Activated gamma-delta T cell treated with anti-CD3 and anti-CD28 coated beads, Interleukin-2, amount 50 U/mL, for 16 hours (primary cell): ENCODE data around the gene TMEM255B.

Experiments
- DNase-seq: peaks from one replicate; pipeline ENCODE4 v3.0.0-alpha.2; 2020; ENCODE audit warnings: low read depth

Gene TMEM255B

GRCh38 chr13:113804017-113804702 lies 45.1 kb downstream of the TMEM255B start:
- DNase-seq: no peak

GRCh38 chr13:113804703-113805430 lies 45.8 kb downstream of the TMEM255B start:
- no peak for DNase-seq

DNA sequence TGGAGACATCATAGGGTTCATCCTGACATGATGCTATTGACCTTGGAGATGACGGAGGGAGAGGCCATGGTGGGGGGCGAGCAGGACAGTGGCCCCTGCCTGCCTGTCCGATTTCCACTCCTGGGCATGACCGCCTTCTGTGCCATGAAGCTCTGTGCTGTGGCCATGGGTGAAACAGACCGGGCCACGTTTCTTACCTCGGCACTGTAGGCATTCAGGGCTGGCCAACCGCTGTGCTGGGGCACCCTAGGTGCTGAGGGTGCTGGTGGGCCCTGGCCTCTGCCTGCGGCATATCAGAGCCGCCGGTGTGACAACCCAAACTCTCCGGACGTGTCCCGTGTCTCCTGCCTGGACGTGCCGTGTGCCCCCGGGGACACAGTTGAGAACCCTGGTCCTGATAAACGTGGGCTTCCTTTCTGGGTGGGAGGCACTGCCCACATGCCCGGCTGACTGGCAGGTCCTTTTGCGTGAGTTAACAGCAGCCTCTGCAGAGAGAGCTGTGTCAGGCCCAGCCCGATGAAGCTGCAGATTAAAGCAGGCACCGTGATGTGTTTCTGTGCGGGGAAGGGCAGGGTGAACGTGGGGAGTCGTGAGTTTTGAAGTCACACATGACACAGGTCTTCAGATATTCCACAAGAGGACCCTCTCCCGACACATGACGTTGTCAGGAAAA lies 46.5 kb downstream of the TMEM255B start:
- no peak for DNase-seq

- DNase-seq: no peak
Observed at GRCh38 chr13:113806104-113806471, 47.1 kb downstream of the TMEM255B start.

DNA sequence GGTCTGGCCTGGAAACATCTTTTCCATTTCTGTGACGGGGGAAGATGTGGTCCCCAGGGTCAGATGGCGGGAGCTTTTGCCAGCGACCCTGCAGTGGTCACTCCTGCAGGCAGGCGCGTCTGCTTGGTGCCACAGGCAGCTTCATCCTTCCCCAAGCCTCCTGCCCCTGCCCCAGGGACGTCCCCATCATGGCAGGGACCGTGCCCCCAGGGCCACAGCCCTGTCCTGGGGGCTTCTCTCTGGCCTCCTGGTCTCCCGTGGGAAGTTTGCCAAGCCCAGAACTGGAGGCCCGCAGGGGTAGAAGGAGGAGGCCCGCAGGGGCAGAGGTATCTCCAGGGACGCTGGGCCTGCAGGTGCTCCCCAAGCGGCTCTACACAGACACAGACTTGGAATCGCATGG lies 47.5 kb downstream of the TMEM255B start:
- no peak for DNase-seq

- DNase-seq: no peak
Observed at GRCh38 chr13:113808058-113808834, 49.2 kb downstream of the TMEM255B start.

DNA sequence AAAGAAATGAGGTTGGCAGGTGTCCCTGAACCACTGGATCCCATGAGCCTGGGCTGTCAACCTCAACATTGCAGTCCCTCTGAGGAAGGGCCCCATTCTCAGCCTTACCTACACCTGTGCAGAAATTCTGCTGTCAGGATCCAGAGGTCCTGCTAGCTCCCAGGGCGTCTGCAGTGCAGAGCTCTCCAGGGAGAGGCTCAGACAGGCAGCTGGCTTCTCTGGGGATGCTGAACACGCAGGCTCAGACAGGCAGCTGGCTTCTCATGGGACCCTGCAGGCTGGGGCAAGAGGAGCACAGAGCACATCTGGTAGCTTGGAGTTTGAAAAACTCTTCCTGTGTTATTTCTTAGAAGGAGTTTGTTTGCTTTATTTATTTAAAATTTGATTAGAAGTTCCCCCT lies 50.9 kb downstream of the TMEM255B start:
- no peak for DNase-seq

- no peak for DNase-seq
Observed at GRCh38 chr13:113810640-113811039, 51.6 kb downstream of the TMEM255B start.

DNA sequence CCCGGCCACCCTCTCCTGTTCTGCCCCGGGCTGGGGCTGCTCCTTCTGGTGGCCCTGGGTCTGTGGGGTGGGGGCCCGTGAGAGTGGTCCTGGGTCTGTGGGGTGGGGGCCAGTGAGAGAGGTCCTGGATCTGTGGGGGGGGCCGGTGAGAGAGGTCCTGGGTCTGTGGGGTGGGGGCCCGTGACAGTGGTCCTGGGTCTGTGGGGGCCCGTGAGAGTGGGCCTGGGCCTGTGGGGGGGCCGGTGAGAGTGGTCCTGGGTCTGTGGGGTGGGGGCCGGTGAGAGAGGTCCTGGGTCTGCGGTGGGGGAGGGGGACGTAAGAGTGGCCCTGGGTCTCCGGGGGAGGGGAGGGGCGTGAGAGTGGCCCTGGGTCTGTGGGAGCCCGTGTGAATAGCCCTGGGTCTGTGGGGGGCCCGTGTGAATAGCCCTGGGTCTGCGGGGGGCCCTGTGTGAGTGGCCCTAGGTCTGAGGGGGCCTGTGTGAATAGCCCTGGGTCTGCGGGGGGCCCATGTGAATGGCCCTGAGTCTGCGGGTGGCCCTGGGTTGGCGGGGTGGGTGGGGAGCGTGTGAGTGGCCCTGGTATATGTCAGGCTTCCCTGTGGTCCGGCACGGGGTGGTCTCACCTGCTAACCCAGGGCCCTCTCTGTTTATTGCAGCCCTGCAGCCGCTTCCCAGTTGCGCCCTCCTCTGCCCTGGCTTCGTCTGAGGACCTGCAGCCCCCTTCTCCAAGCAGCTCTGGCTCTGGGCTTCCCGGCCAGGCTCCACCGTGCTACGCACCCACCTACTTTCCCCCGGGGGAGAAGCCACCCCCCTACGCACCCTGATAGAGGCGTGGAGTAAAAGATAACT lies 52.3 kb downstream of the TMEM255B start:
- no peak for DNase-seq

GRCh38 chr13:113812178-113813040 lies 53.4 kb downstream of the TMEM255B start:
- no peak for DNase-seq

DNA sequence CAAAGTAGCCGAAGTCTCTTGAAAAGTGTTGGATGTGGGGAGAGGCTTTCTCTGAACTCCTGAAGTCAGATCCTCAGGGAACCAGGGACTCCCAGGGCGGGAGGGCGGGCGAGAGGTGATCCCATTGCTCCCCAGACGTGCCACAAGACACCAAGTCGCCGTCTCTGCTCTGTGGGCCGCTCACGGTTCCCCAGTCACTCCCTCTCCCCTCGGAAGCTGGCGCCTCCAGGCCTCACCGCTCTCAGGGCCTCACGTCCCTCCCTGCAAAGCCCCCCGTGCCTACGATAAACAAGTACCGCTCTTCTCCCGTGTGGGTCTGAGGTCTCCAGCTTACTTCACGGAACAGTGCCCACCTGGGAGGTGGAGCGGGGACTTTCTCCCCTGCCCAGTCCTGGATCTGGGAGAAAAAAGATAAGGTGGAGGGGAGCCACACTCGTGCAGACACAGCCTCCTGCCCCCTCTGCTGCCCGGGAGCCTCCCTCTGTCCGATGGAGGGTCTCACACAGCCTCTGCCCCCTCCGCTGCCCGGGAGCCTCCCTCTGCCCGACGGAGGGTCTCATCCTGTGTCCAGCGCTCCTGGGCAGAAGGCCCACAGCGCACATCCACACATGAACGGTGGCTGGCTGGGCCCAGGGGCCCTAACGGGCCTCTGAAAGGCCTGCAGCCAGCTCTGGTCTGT lies 54.2 kb downstream of the TMEM255B start:
- no peak for DNase-seq

GRCh38 chr13:113813749-113814434 lies 54.9 kb downstream of the TMEM255B start:
- no peak for DNase-seq

DNA sequence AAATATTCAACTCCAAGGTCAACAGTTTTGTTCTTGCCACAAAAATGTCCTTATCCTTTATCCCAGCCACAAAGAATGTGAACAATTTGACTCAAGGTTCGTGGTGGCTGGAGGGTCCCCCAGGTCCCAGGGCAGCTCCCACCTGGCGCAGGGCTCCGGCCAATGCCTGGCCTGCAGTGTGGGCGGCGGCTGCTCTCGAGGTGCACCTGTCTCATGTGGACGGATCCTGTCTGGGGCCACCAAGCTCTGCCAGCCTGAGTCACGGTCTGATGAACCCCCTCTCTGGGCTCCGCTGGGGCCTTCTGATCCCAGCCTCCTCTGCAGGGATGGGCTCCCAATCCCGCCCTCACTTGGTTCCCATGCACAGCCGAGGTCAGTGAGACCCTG lies 55.4 kb downstream of the TMEM255B start:
- DNase-seq: no peak

- no peak for DNase-seq
Observed at GRCh38 chr13:113815151-113816058, 56.4 kb downstream of the TMEM255B start.

DNA sequence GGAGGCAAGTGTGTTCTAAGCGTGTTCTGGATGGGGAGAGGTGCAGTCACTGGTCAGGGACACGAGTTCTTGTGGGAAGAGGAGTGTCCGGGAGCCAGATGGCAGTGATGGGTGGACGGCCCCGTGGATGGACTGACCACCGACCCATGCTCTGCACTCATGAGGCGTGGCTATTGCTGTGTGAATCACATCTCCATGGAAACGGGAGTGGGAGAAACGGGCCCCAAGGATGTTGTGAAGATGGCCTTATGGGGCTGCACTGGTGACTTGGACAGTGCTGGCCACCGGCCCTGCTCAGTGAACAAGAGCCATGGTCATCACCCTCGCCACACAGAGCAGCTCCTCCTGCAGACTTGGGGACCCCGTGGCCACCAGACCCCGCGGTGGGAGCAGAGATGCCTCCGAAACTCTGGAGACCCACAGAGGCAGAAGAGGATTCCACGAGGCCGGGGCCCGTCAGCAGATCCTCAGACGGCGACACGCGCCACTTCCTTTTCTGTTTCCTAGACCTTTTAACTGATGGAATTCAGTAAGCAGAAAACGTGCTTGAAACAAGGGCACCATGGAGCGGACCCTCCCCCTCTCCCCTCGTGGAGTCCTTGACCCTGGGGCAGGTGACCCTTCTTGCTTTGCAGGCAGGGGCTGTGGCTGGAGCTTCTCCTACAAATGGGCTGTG lies 57.4 kb downstream of the TMEM255B start:
- no peak for DNase-seq

- peak; percentile 74 for DNase-seq
Observed at GRCh38 chr13:113816946-113817859, 58.2 kb downstream of the TMEM255B start.
